Hepatocyte (in vitro differentiated cells): ENCODE results near the gene NT5C. TPM values are rescaled to one million over a fixed set of nuclear protein-coding genes. Genes with fewer than 3 reads are reported as not detected.

Experiments
- DNase-seq: peaks from one replicate; pipeline ENCODE4 v3.0.0-alpha.2; 2016; ENCODE audit warnings: low spot score
- H2AFZ ChIP-seq: fragments of 200-600 bp; sonication (generic); 2 replicates; pipeline ENCODE4 v1.6.0; 2016; ENCODE audit warnings: antibody characterized with exemption, mild to moderate bottlenecking
- H3K27ac ChIP-seq: fragments of 200-600 bp; sonication (generic); 2 replicates; pipeline ENCODE4 v1.5.1; 2016; ENCODE audit warnings: mild to moderate bottlenecking
- H3K27me3 ChIP-seq: fragments of 200-600 bp; sonication (generic); 2 replicates; pipeline ENCODE4 v1.6.1; 2016
- H3K36me3 ChIP-seq: fragments of 200-600 bp; sonication (generic); replicated peaks from 2 replicates; pipeline ENCODE4 v1.5.1; 2016; ENCODE audit warnings: low read depth; ENCODE audit not compliant: insufficient read depth
- H3K4me1 ChIP-seq: fragments of 200-600 bp; sonication (generic); 2 replicates; pipeline ENCODE4 v1.5.1; 2016; ENCODE audit warnings: mild to moderate bottlenecking, moderate library complexity; ENCODE audit not compliant: insufficient read depth
- H3K4me2 ChIP-seq: fragments of 200-600 bp; sonication (generic); 2 replicates; pipeline ENCODE4 v1.6.0; 2016
- H3K4me3 ChIP-seq: fragments of 200-600 bp; sonication (generic); 2 replicates; pipeline ENCODE4 v1.5.1; 2016; ENCODE audit warnings: mild to moderate bottlenecking
- H3K79me2 ChIP-seq: fragments of 200-600 bp; sonication (generic); 2 replicates; pipeline ENCODE4 v1.6.0; 2017; ENCODE audit warnings: mild to moderate bottlenecking
- H3K9me2 ChIP-seq: fragments of 200-600 bp; sonication (generic); replicated peaks from 2 replicates; pipeline ENCODE4 v1.6.0; 2017; ENCODE audit warnings: mild to moderate bottlenecking; ENCODE audit not compliant: insufficient read depth
- H3K9me3 ChIP-seq: fragments of 200-600 bp; sonication (generic); 2 replicates; pipeline ENCODE4 v1.5.1; 2016; ENCODE audit warnings: low read depth, mild to moderate bottlenecking
- H4K20me1 ChIP-seq: fragments of 200-600 bp; sonication (generic); 2 replicates; pipeline ENCODE4 v1.6.0; 2016; ENCODE audit warnings: mild to moderate bottlenecking; ENCODE audit not compliant: insufficient read depth, poor library complexity, severe bottlenecking
- CTCF ChIP-seq: fragments of 200-600 bp; sonication (generic); IDR thresholded peaks from 2 replicates; pipeline ENCODE4 v1.5.1; 2016; ENCODE audit warnings: antibody characterized with exemption, mild to moderate bottlenecking; ENCODE audit not compliant: poor library complexity
- EZH2 ChIP-seq: fragments of 200-600 bp; sonication (generic); IDR thresholded peaks from 2 replicates; pipeline ENCODE4 v1.6.1; 2016; ENCODE audit warnings: antibody characterized with exemption, mild to moderate bottlenecking, borderline replicate concordance
- EZH2phosphoT487 ChIP-seq: fragments of 200-600 bp; sonication (generic); IDR thresholded peaks from one replicate; pipeline ENCODE4 v1.6.1; 2018; ENCODE audit warnings: antibody characterized with exemption, mild to moderate bottlenecking, low read depth, moderate library complexity; ENCODE audit not compliant: unreplicated experiment, severe bottlenecking
- WGBS: methylation state at CpG from one replicate; pipeline ENCODE4 v1.1.6; 2016; ENCODE audit warnings: low lambda C conversion rate; ENCODE audit errors: missing lambda C conversion rate; 5-methylcytosine and 5-hydroxymethylcytosine counted together
- polyA plus RNA-seq: library from polyadenylated mRNA; unstranded; fragments of >200 nt; fragmentation: Nextera tagmentation; extraction: Ambion mirVana; gene quantifications from 2 replicates; pipeline ENCODE4 v1.2.1, GENCODE V29; 2016
- total RNA-seq: library from RNA; depleted of rRNA; stranded (reverse); fragments of >200 nt; gene quantifications from 2 replicates; pipeline ENCODE4 v1.2.3, GENCODE V29; 2014

Gene NT5C
- total RNA-seq (46.3 and 66.8 TPM in 2 replicates), polyA plus RNA-seq (73.3 and 82.2 TPM in 2 replicates)

GRCh38 chr17:75131278-75132017 is at the start of gene NT5C:
Gene NT5C, minus strand, starts transcription at chr17:75131742. Its CDS starts 35 bp downstream, at chr17:75131707.
- 2% methylated on average over 69 of the region's 82 CpGs for WGBS
- peak; percentile 76 for TF ChIP-seq CTCF
- TF ChIP-seq EZH2 = no peak
- Histone ChIP-seq H3K9me3 (no peaks in the 10 kb centered on the region), H2AFZ (peak within 1 kb of the TSS; percentile 31), H3K27me3 (no peaks in the 10 kb centered on the region), H3K4me2 (peak within 1 kb of the TSS; percentile 83), H3K36me3 (no peaks in the 10 kb centered on the region), H3K27ac (peak within 1 kb of the TSS; percentile 93), H3K4me3 (peak within 1 kb of the TSS; percentile 82), H3K4me1 (peaks cover 7% of the 10 kb centered on the region), H3K9me2 (no peaks in the 10 kb centered on the region), H3K79me2 (peaks cover 15% of the 10 kb centered on the region), H4K20me1 (no peaks in the 10 kb centered on the region)
- DNase-seq = peak; percentile 93

- H4K20me1 ChIP-seq = peaks cover 53% of the 10 kb centered on the region
- TF ChIP-seq EZH2 = no peak
- TF ChIP-seq EZH2phosphoT487 = no peak
- no peak for TF ChIP-seq CTCF
These were observed 49.6 kb upstream of the NT5C start for GRCh38 chr17:75181110-75181509.

GRCh38 chr17:75178453-75178852 is 46.9 kb upstream of the NT5C start:
- no peaks in the 10 kb centered on the region for H3K9me3 ChIP-seq
- TF ChIP-seq EZH2phosphoT487 (no peak), CTCF (no peak), EZH2 (no peak)
- H3K27me3 ChIP-seq = no peaks in the 10 kb centered on the region
- no peaks in the 10 kb centered on the region for H3K36me3 ChIP-seq
- no peaks in the 10 kb centered on the region for H3K9me2 ChIP-seq
- H2AFZ ChIP-seq = no peak overlapping the region
- H3K4me1 ChIP-seq = peaks cover 6% of the 10 kb centered on the region
- H3K4me2 ChIP-seq = no peak overlapping the region
- no peak overlapping the region for H3K27ac ChIP-seq
- peaks cover 67% of the 10 kb centered on the region for H4K20me1 ChIP-seq
- DNase-seq = no peak
- 94% methylated on average over 6 of the region's 6 CpGs for WGBS
- peaks cover 89% of the 10 kb centered on the region for H3K79me2 ChIP-seq
- no peak overlapping the region for H3K4me3 ChIP-seq

More at GRCh38 chr17:75181110-75181509, 49.6 kb upstream of the NT5C start:
- Histone ChIP-seq H3K9me3 (no peaks in the 10 kb centered on the region), H3K79me2 (peaks cover 68% of the 10 kb centered on the region), H3K27me3 (no peaks in the 10 kb centered on the region), H3K36me3 (no peaks in the 10 kb centered on the region), H3K4me2 (peak overlapping the region; percentile 91), H3K4me1 (peaks cover 6% of the 10 kb centered on the region), H2AFZ (no peak overlapping the region), H3K27ac (no peak overlapping the region), H3K9me2 (no peaks in the 10 kb centered on the region), H3K4me3 (peak overlapping the region; percentile 99)
- 26% methylated on average over 8 of the region's 8 CpGs for WGBS
- no peak for DNase-seq
